ENCODE measurements around the gene MEIKIN. TPM values are rescaled to one million over a fixed set of nuclear protein-coding genes. Genes with fewer than 3 reads are reported as not detected.

Gene MEIKIN
- total RNA-seq, 1 experiment from 2014 or later: not detected

GRCh38 chr5:131983244-131983771, 37.8 kb upstream of the MEIKIN start:
- H3K4me1 Mint-ChIP-seq: no peaks in the 10 kb centered on the region
- Histone ChIP-seq H2BK5ac (ENCODE audit: insufficient read length, low read length) (no peak overlapping the region), H3K18ac (ENCODE audit: insufficient read length, low read depth, low read length) (no peak overlapping the region), H2AFZ (ENCODE audit: low read length) (no peak overlapping the region), H3K9me3 (ENCODE audit: control insufficient read depth, low read depth, low read length) (no peaks in the 10 kb centered on the region), H4K5ac (ENCODE audit: insufficient read length, low read depth, low read length) (no peak overlapping the region), H3T11ph (ENCODE audit: low read length) (no peak overlapping the region), H3K14ac (ENCODE audit: insufficient read depth, low read length) (no peak overlapping the region), H3K79me2 (ENCODE audit: insufficient read depth, low read length) (no peaks in the 10 kb centered on the region), H3K4me1 (ENCODE audit: insufficient read depth, low read length) (no peaks in the 10 kb centered on the region), H4K8ac (replicated peaks; ENCODE audit: insufficient read length, low read depth, low read length) (no peak overlapping the region), H4K20me1 (ENCODE audit: control insufficient read depth, insufficient read depth, insufficient read length) (no peaks in the 10 kb centered on the region), H3K56ac (ENCODE audit: insufficient read length, low read depth, low read length) (no peak overlapping the region), H2AK5ac (ENCODE audit: insufficient read length, low read length) (no peak overlapping the region), H2BK20ac (ENCODE audit: low read depth, low read length, poor library complexity, severe bottlenecking) (no peak overlapping the region), H3K27me3 (ENCODE audit: insufficient read depth, low read length) (no peaks in the 10 kb centered on the region), H3K27ac (ENCODE audit: insufficient read length, low read depth, low read length) (no peak overlapping the region), H3K23ac (ENCODE audit: insufficient read length, low read depth, low read length) (no peak overlapping the region), H3K23me2 (ENCODE audit: insufficient read length, low read depth, low read length, poor library complexity, severe bottlenecking) (no peaks in the 10 kb centered on the region), H4K91ac (ENCODE audit: insufficient read length, low read depth, low read length) (no peak overlapping the region), H2BK120ac (ENCODE audit: low read depth, low read length, poor library complexity, severe bottlenecking) (no peak overlapping the region), H3K4ac (ENCODE audit: low read depth, low read length) (no peak overlapping the region), H3K4me2 (ENCODE audit: insufficient read depth, insufficient read length, low read length) (no peak overlapping the region), H2BK12ac (ENCODE audit: insufficient read length, low read depth, low read length) (no peak overlapping the region), H2BK15ac (ENCODE audit: low read depth, low read length) (no peak overlapping the region), H3K9ac (ENCODE audit: extremely low read depth, insufficient read length, low read length) (no peak overlapping the region), H3K79me1 (ENCODE audit: insufficient read depth, low read depth, low read length, poor library complexity, severe bottlenecking) (no peaks in the 10 kb centered on the region)
- no peak for TF ChIP-seq CTCF (conservative IDR thresholded peaks at IDR 0.05)
- no peak overlapping the region for H3K4me3 Mint-ChIP-seq
- no CpG with 5 or more reads among the region's 2 CpGs for WGBS (ENCODE audit: extremely low coverage, insufficient read length, low lambda C conversion rate)
- no peak overlapping the region for H3K27ac Mint-ChIP-seq
- H3K9me3 Mint-ChIP-seq: no peaks in the 10 kb centered on the region
- no peaks in the 10 kb centered on the region for H3K36me3 Mint-ChIP-seq (ENCODE audit: insufficient read depth in 1 of 3, low read depth in 3 of 3)
- H3K27me3 Mint-ChIP-seq (ENCODE audit: low read depth): no peaks in the 10 kb centered on the region
- no peak for DNase-seq

Data from H9 (cell line).